Activated T-helper 1 cell treated with anti-CD3 and anti-CD28 coated beads, Interleukin-12 subunit alpha, Interleukin-12 subunit beta, Interleukin-2, Interleukin-4 antibody, amounts not matched to agents 30 ng/mL and 10 ng/mL and 1 ng/mL, durations not matched to agents 14 hours and 24 hours and 36 hours (primary cell): ENCODE measurements around the gene FAM241B. TPM values are rescaled to one million over a fixed set of nuclear protein-coding genes. Genes with fewer than 3 reads are reported as not detected.

ENCODE experiments used
- DNase-seq: peaks from one replicate; pipeline ENCODE4 v3.0.0; 2021; ENCODE audit warnings: low spot score
- H3K27ac Mint-ChIP-seq: one replicate; pipeline ENCODE4 v1.8.0; 2021; ENCODE audit warnings: mild to moderate bottlenecking, mixed read lengths
- H3K27me3 Mint-ChIP-seq: one replicate; pipeline ENCODE4 v1.8.0; 2022; ENCODE audit warnings: mild to moderate bottlenecking, moderate library complexity, mixed read lengths; ENCODE audit not compliant: insufficient read depth
- H3K36me3 Mint-ChIP-seq: one replicate; pipeline ENCODE4 v1.8.0; 2021; ENCODE audit warnings: low read depth, mixed read lengths
- H3K4me1 Mint-ChIP-seq: one replicate; pipeline ENCODE4 v1.8.0; 2021; ENCODE audit warnings: low read depth, mixed read lengths
- H3K4me3 Mint-ChIP-seq: one replicate; pipeline ENCODE4 v1.8.0; 2021; ENCODE audit warnings: mild to moderate bottlenecking, moderate library complexity, mixed read lengths
- H3K9me3 Mint-ChIP-seq: one replicate; pipeline ENCODE4 v1.8.0; 2021; ENCODE audit warnings: mixed read lengths
- intact Hi-C: fragments of 100-400 bp; cut with micrococcal nuclease; formaldehyde crosslinking; loops from one replicate; pipeline ENCODE4 v1.15.1; 2024
- total RNA-seq: library from RNA; stranded (reverse); gene quantifications from 2 replicates; pipeline ENCODE4 v1.2.3, GENCODE V29; 2022

Gene FAM241B
- 10.2 and 10.9 TPM in 2 replicates for total RNA-seq

GRCh38 chr10:69629897-69630650 is at the start of gene FAM241B:
TSS of gene FAM241B (plus strand) at chr10:69630247. CDS start at chr10:69631744, 1,497 bp downstream.
- Mint-ChIP-seq H3K9me3 (no peaks in the 10 kb centered on the region), H3K4me3 (peak within 1 kb of the TSS; percentile 74), H3K4me1 (no peaks in the 10 kb centered on the region), H3K36me3 (peaks cover 6% of the 10 kb centered on the region), H3K27me3 (no peaks in the 10 kb centered on the region), H3K27ac (peak within 1 kb of the TSS; percentile 9)
- intact Hi-C loops = loop anchor here (2.0 kb wide), 1 partner anchor 221 kb away; no protein-coding TSS in a partner anchor
- DNase-seq = peak; percentile 75

GRCh38 chr10:69580435-69580834 is 49.6 kb upstream of the FAM241B start:
- no peak overlapping the region for H3K4me3 Mint-ChIP-seq
- no peaks in the 10 kb centered on the region for H3K36me3 Mint-ChIP-seq
- no peak for DNase-seq
- peaks cover 45% of the 10 kb centered on the region for H3K27me3 Mint-ChIP-seq
- intact Hi-C loops = no loop called here
- no peaks in the 10 kb centered on the region for H3K4me1 Mint-ChIP-seq
- H3K9me3 Mint-ChIP-seq = no peaks in the 10 kb centered on the region
- H3K27ac Mint-ChIP-seq = no peak overlapping the region

GRCh38 chr10:69583106-69583505 is 46.9 kb upstream of the FAM241B start:
- Mint-ChIP-seq H3K9me3 (no peaks in the 10 kb centered on the region), H3K27me3 (peaks cover 25% of the 10 kb centered on the region), H3K27ac (no peak overlapping the region), H3K4me1 (peaks cover 4% of the 10 kb centered on the region), H3K36me3 (no peaks in the 10 kb centered on the region), H3K4me3 (no peak overlapping the region)
- no peak for DNase-seq
- intact Hi-C loops = no loop called here

- no peaks in the 10 kb centered on the region for H3K36me3 Mint-ChIP-seq
- H3K9me3 Mint-ChIP-seq = no peaks in the 10 kb centered on the region
- no peak overlapping the region for H3K27ac Mint-ChIP-seq
- intact Hi-C loops = no loop called here
- H3K4me3 Mint-ChIP-seq = no peak overlapping the region
- DNase-seq = no peak
- H3K27me3 Mint-ChIP-seq = peaks cover 12% of the 10 kb centered on the region
- peaks cover 14% of the 10 kb centered on the region for H3K4me1 Mint-ChIP-seq
Measured at GRCh38 chr10:69584624-69585023, 45.4 kb upstream of the FAM241B start.

GRCh38 chr10:69588358-69588757 is 41.7 kb upstream of the FAM241B start:
- Mint-ChIP-seq H3K27ac (no peak overlapping the region), H3K9me3 (no peaks in the 10 kb centered on the region), H3K4me3 (no peak overlapping the region), H3K36me3 (no peaks in the 10 kb centered on the region), H3K27me3 (peaks cover 4% of the 10 kb centered on the region), H3K4me1 (peaks cover 14% of the 10 kb centered on the region)
- intact Hi-C loops = no loop called here
- no peak for DNase-seq

- Mint-ChIP-seq H3K27me3 (peaks cover 23% of the 10 kb centered on the region), H3K4me1 (no peaks in the 10 kb centered on the region), H3K36me3 (no peaks in the 10 kb centered on the region), H3K4me3 (no peak overlapping the region), H3K27ac (no peak overlapping the region), H3K9me3 (no peaks in the 10 kb centered on the region)
- no peak for DNase-seq
- intact Hi-C loops = no loop called here
Measured at GRCh38 chr10:69600761-69601330, 29.2 kb upstream of the FAM241B start.

- peaks cover 20% of the 10 kb centered on the region for H3K27me3 Mint-ChIP-seq
- H3K36me3 Mint-ChIP-seq = no peaks in the 10 kb centered on the region
- H3K9me3 Mint-ChIP-seq = peaks cover 8% of the 10 kb centered on the region
- H3K4me1 Mint-ChIP-seq = no peaks in the 10 kb centered on the region
- no peak overlapping the region for H3K27ac Mint-ChIP-seq
- DNase-seq = no peak
- H3K4me3 Mint-ChIP-seq = no peak overlapping the region
- intact Hi-C loops = no loop called here
Measured at GRCh38 chr10:69609077-69609476, 21.0 kb upstream of the FAM241B start.

GRCh38 chr10:69612760-69613159 is 17.3 kb upstream of the FAM241B start:
- intact Hi-C loops = no loop called here
- DNase-seq = no peak
- no peak overlapping the region for H3K27ac Mint-ChIP-seq
- H3K9me3 Mint-ChIP-seq = peaks cover 8% of the 10 kb centered on the region
- no peaks in the 10 kb centered on the region for H3K4me1 Mint-ChIP-seq
- no peaks in the 10 kb centered on the region for H3K36me3 Mint-ChIP-seq
- no peak overlapping the region for H3K4me3 Mint-ChIP-seq
- H3K27me3 Mint-ChIP-seq = peaks cover 14% of the 10 kb centered on the region

GRCh38 chr10:69614130-69614529 is 15.9 kb upstream of the FAM241B start:
- H3K4me3 Mint-ChIP-seq = no peak overlapping the region
- H3K27me3 Mint-ChIP-seq = peaks cover 14% of the 10 kb centered on the region
- no peaks in the 10 kb centered on the region for H3K36me3 Mint-ChIP-seq
- H3K27ac Mint-ChIP-seq = no peak overlapping the region
- no peak for DNase-seq
- H3K4me1 Mint-ChIP-seq = no peaks in the 10 kb centered on the region
- peaks cover 8% of the 10 kb centered on the region for H3K9me3 Mint-ChIP-seq
- intact Hi-C loops = no loop called here

GRCh38 chr10:69616358-69616757 is 13.7 kb upstream of the FAM241B start:
- no peak for DNase-seq
- H3K36me3 Mint-ChIP-seq = no peaks in the 10 kb centered on the region
- peaks cover 10% of the 10 kb centered on the region for H3K27me3 Mint-ChIP-seq
- intact Hi-C loops = no loop called here
- H3K27ac Mint-ChIP-seq = no peak overlapping the region
- no peaks in the 10 kb centered on the region for H3K9me3 Mint-ChIP-seq
- H3K4me3 Mint-ChIP-seq = no peak overlapping the region
- H3K4me1 Mint-ChIP-seq = no peaks in the 10 kb centered on the region

- DNase-seq = no peak
- Mint-ChIP-seq H3K4me1 (peaks cover 6% of the 10 kb centered on the region), H3K36me3 (no peaks in the 10 kb centered on the region), H3K27ac (no peak overlapping the region), H3K4me3 (no peak overlapping the region), H3K27me3 (peaks cover 9% of the 10 kb centered on the region), H3K9me3 (peaks cover 5% of the 10 kb centered on the region)
- intact Hi-C loops = no loop called here
Measured at GRCh38 chr10:69618746-69619145, 11.3 kb upstream of the FAM241B start.

- intact Hi-C loops = no loop called here
- H3K4me3 Mint-ChIP-seq = no peak overlapping the region
- peaks cover 14% of the 10 kb centered on the region for H3K4me1 Mint-ChIP-seq
- H3K27ac Mint-ChIP-seq = no peak overlapping the region
- no peaks in the 10 kb centered on the region for H3K36me3 Mint-ChIP-seq
- H3K9me3 Mint-ChIP-seq = peaks cover 7% of the 10 kb centered on the region
- peaks cover 7% of the 10 kb centered on the region for H3K27me3 Mint-ChIP-seq
- DNase-seq = no peak
Measured at GRCh38 chr10:69619626-69620025, 10.4 kb upstream of the FAM241B start.

- Mint-ChIP-seq H3K27me3 (peaks cover 7% of the 10 kb centered on the region), H3K36me3 (no peaks in the 10 kb centered on the region), H3K9me3 (peaks cover 7% of the 10 kb centered on the region), H3K27ac (no peak overlapping the region), H3K4me3 (no peak overlapping the region), H3K4me1 (peaks cover 15% of the 10 kb centered on the region)
- no peak for DNase-seq
- intact Hi-C loops = no loop called here
Measured at GRCh38 chr10:69620625-69621024, 9.4 kb upstream of the FAM241B start.
